Stimulated activated CD4-positive, alpha-beta T cell treated with anti-CD3 and anti-CD28 coated beads, Interleukin-12 subunit alpha, Interleukin-12 subunit beta, amount 100 ng/mL, for 24 hours (primary cell): ENCODE results near the gene SPECC1L.

ENCODE experiments used
- DNase-seq, 2 experiments: peaks; one replicate each; pipeline ENCODE4 v3.0.0-alpha.2; 2020; ENCODE audit warnings: low read depth in 2 of 2

SPECC1L gene

GRCh38 chr22:24442352-24442744 is 171.7 kb downstream of the SPECC1L start:
- no peak for DNase-seq

GRCh38 chr22:24443668-24444067 is 173.0 kb downstream of the SPECC1L start:
- DNase-seq, result no peak

GRCh38 chr22:24444251-24444650 is 173.6 kb downstream of the SPECC1L start:
- DNase-seq, result no peak

- no peak for DNase-seq
These were observed 174.3 kb downstream of the SPECC1L start for GRCh38 chr22:24444729-24445466.

- no peak for DNase-seq
These were observed 175.0 kb downstream of the SPECC1L start for GRCh38 chr22:24445481-24446259.

- no peak for DNase-seq
These were observed 175.6 kb downstream of the SPECC1L start for GRCh38 chr22:24446260-24446611.

GRCh38 chr22:24450610-24451009 is 180.0 kb downstream of the SPECC1L start:
- DNase-seq, result no peak

GRCh38 chr22:24451162-24451561 is 180.5 kb downstream of the SPECC1L start:
- no peak for DNase-seq

- DNase-seq, result no peak
These were observed 183.2 kb downstream of the SPECC1L start for GRCh38 chr22:24453853-24454252.

- no peak for DNase-seq
These were observed 184.4 kb downstream of the SPECC1L start for GRCh38 chr22:24455039-24455438.

GRCh38 chr22:24455751-24456426 is 185.3 kb downstream of the SPECC1L start:
- no peak for DNase-seq

GRCh38 chr22:24457894-24458420 is 187.3 kb downstream of the SPECC1L start:
- no peak for DNase-seq

GRCh38 chr22:24459911-24460310 is 189.3 kb downstream of the SPECC1L start:
- no peak for DNase-seq

- DNase-seq, result no peak
These were observed 189.9 kb downstream of the SPECC1L start for GRCh38 chr22:24460418-24461089.

GRCh38 chr22:24463071-24463760 is 192.6 kb downstream of the SPECC1L start:
- DNase-seq, result no peak

- no peak for DNase-seq
These were observed 194.9 kb downstream of the SPECC1L start for GRCh38 chr22:24465566-24465965.

- DNase-seq, result no peak
These were observed 195.3 kb downstream of the SPECC1L start for GRCh38 chr22:24465975-24466374.

- no peak for DNase-seq
These were observed 196.2 kb downstream of the SPECC1L start for GRCh38 chr22:24466716-24467328.

GRCh38 chr22:24467340-24467739 is 196.7 kb downstream of the SPECC1L start:
- no peak for DNase-seq
